CD4-positive, alpha-beta T cell (primary cell): ENCODE data around the gene MTMR8. TPM values are rescaled to one million over a fixed set of nuclear protein-coding genes. Genes with fewer than 3 reads are reported as not detected.

Experiments used
- ATAC-seq: fragments of 200-7000 bp; cut with Tn5 transposase; one replicate; pipeline ENCODE4 v1.10.0; 2022; ENCODE audit warnings: mild to moderate bottlenecking; ENCODE audit not compliant: poor library complexity
- CTCF ChIA-PET: fragments of 350-600 bp; sonication (Branson Sonifier 250); formaldehyde crosslinking; loops from one replicate; lab custom pipeline; 2021; ENCODE audit warnings: antibody characterized with exemption, inconsistent platforms; lab: Charles Lee
- POLR2A ChIA-PET: fragments of 350-600 bp; sonication (Branson Sonifier 250); formaldehyde crosslinking; loops from one replicate; lab custom pipeline; 2021; ENCODE audit warnings: antibody characterized with exemption, inconsistent platforms; lab: Charles Lee
- DNase-seq, 14 experiments: peaks; one replicate each; pipeline ENCODE4 v3.0.0-alpha.2; 2013 to 2020; ENCODE audit warnings: mixed read lengths in 2 of 14
- H3K27ac ChIP-seq, 2 donors: one replicate each; pipeline versions ENCODE4 v1.5.1 to v1.7.0; 2013; ENCODE audit warnings: low read length in 2 of 2, low read depth in 1 of 2, mild to moderate bottlenecking in 1 of 2
- H3K27me3 ChIP-seq, 2 experiments: 1 replicate in 1 of 2; 2 replicates in 1 of 2; pipeline versions ENCODE4 v1.6.1 to v1.7.0; 2013; ENCODE audit warnings: low read length in 2 of 2, control low read depth in 1 of 2, mild to moderate bottlenecking in 1 of 2, moderate library complexity in 1 of 2; ENCODE audit not compliant: insufficient read depth in 2 of 2, control insufficient read depth in 1 of 2
- H3K36me3 ChIP-seq: one replicate; pipeline ENCODE4 v1.6.1; 2013; ENCODE audit warnings: low read length, control low read depth; ENCODE audit not compliant: insufficient read depth
- H3K4me1 ChIP-seq: one replicate; pipeline ENCODE4 v1.6.1; 2013; ENCODE audit warnings: low read length, control low read depth; ENCODE audit not compliant: insufficient read depth
- H3K4me3 ChIP-seq: one replicate; pipeline ENCODE4 v1.5.1; 2013; ENCODE audit warnings: mild to moderate bottlenecking, low read length, moderate library complexity
- H3K9me3 ChIP-seq, 2 experiments: 1 replicate in 1 of 2; 2 replicates in 1 of 2; pipeline versions ENCODE4 v1.6.1 to v1.7.0; 2013; ENCODE audit warnings: low read length in 2 of 2, mild to moderate bottlenecking in 2 of 2, control low read depth in 1 of 2, moderate library complexity in 1 of 2; ENCODE audit not compliant: control insufficient read depth in 1 of 2, insufficient read depth in 1 of 2
- H3K27ac Mint-ChIP-seq: one replicate; pipeline ENCODE4 v1.8.0; 2020; ENCODE audit warnings: mixed read lengths
- H3K27me3 Mint-ChIP-seq: one replicate; pipeline ENCODE4 v1.8.0; 2021; ENCODE audit warnings: mixed read lengths
- H3K36me3 Mint-ChIP-seq: one replicate; pipeline ENCODE4 v1.8.0; 2021; ENCODE audit warnings: low read depth, mixed read lengths
- H3K4me1 Mint-ChIP-seq: one replicate; pipeline ENCODE4 v1.8.0; 2021; ENCODE audit warnings: low read depth, mixed read lengths
- H3K4me3 Mint-ChIP-seq: one replicate; pipeline ENCODE4 v1.8.0; 2020; ENCODE audit warnings: mild to moderate bottlenecking, mixed read lengths
- H3K9me3 Mint-ChIP-seq: one replicate; pipeline ENCODE4 v1.8.0; 2020; ENCODE audit warnings: mixed read lengths
- intact Hi-C, 2 experiments: fragments of 100-400 bp; cut with DNase I in 1 of 2; cut with micrococcal nuclease in 1 of 2; formaldehyde crosslinking; loops; one replicate each; pipeline versions ENCODE4 v1.15.1 to v1.9.0; 2023 to 2025; cut with DNase I, micrococcal nuclease
- total RNA-seq, 174 experiments: library from RNA in 2 of 174; stranded (reverse) in 2 of 174; gene quantifications; one replicate each; pipeline ENCODE4 v1.2.3 and lab custom pipeline; 2021 to 2026
- TF ChIP-seq, protein P1 (sequence below): fragments of 200-600 bp; IDR thresholded peaks from one replicate; pipeline ENCODE4 v1.8.0; 2022; ENCODE audit warnings: antibody characterized with exemption, mild to moderate bottlenecking

Gene MTMR8
- total RNA-seq, 2 experiments from 2014 or later: 2.3 to 3.1 TPM

DNA sequence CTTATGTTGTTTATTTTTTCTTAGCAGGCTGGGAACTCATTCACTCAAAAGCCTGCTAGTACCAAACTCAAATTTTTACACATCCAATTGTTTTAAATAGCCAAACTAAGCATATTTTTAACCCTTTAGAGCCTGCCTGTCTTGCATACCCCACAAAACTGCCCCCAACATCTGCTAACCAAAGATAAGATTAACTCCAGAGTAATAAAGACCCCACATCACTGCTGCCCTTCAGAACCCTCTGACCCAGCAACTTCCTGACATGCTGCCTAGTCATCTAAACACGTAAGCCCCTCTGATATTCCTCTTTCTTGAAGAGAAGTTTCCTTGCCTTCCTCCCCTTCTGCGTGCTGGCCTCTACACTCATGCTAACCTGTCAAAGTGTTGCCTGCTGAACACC is 104.1 kb downstream of the MTMR8 start:
- no peak for DNase-seq
- H3K36me3 Mint-ChIP-seq: peaks cover 49% of the 10 kb centered on the region
- peaks cover 8% of the 10 kb centered on the region for H3K9me3 Mint-ChIP-seq
- H3K4me3 Mint-ChIP-seq: no peak overlapping the region
- Histone ChIP-seq H3K4me1 (no peaks in the 10 kb centered on the region), H3K27ac (no peak overlapping the region), H3K27me3 (no peaks in the 10 kb centered on the region), H3K4me3 (no peak overlapping the region), H3K36me3 (no peaks in the 10 kb centered on the region), H3K9me3 (no peaks in the 10 kb centered on the region)
- TF ChIP-seq, protein P1, sequence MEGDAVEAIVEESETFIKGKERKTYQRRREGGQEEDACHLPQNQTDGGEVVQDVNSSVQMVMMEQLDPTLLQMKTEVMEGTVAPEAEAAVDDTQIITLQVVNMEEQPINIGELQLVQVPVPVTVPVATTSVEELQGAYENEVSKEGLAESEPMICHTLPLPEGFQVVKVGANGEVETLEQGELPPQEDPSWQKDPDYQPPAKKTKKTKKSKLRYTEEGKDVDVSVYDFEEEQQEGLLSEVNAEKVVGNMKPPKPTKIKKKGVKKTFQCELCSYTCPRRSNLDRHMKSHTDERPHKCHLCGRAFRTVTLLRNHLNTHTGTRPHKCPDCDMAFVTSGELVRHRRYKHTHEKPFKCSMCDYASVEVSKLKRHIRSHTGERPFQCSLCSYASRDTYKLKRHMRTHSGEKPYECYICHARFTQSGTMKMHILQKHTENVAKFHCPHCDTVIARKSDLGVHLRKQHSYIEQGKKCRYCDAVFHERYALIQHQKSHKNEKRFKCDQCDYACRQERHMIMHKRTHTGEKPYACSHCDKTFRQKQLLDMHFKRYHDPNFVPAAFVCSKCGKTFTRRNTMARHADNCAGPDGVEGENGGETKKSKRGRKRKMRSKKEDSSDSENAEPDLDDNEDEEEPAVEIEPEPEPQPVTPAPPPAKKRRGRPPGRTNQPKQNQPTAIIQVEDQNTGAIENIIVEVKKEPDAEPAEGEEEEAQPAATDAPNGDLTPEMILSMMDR: no peak
- no peak for ATAC-seq
- no peak overlapping the region for H3K27ac Mint-ChIP-seq
- no peaks in the 10 kb centered on the region for H3K27me3 Mint-ChIP-seq
- CTCF ChIA-PET: no interaction called here
- POLR2A ChIA-PET: no interaction called here
- intact Hi-C loops: no loop called here
- no peaks in the 10 kb centered on the region for H3K4me1 Mint-ChIP-seq

DNA sequence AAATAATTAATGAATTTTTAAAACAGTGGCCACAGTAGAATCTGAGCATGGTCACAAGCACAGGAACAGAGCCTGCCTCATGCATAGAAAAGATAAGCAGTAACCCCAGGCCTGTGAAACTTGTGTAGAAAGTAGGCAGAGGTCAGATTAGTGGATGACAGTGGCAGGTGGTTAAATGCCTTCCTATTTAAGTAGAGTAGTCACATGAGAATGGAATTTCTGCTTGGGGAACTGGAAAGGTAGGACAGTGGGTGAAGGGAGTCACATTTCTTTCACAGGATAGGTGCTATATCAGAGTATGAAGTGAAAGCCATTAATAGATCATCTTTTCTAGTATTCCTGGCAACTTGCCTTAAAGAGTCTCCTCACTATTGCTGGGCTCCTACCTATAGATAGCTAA is 130.0 kb downstream of the MTMR8 start:
- H3K36me3 ChIP-seq: peaks cover 3% of the 10 kb centered on the region
- no peak overlapping the region for H3K4me3 ChIP-seq
- no peaks in the 10 kb centered on the region for H3K27me3 ChIP-seq
- no peak overlapping the region for H3K27ac ChIP-seq
- ATAC-seq: no peak
- Mint-ChIP-seq H3K9me3 (peaks cover under 1% of the 10 kb centered on the region), H3K27ac (no peak overlapping the region), H3K4me1 (no peaks in the 10 kb centered on the region), H3K4me3 (no peak overlapping the region), H3K36me3 (peaks cover 85% of the 10 kb centered on the region), H3K27me3 (no peaks in the 10 kb centered on the region)
- TF ChIP-seq, protein P1: no peak
- ChIA-PET CTCF (interaction anchor here (0.6 kb wide), 1 partner anchor 69 kb away, joined by 3 read pairs; no protein-coding TSS in a partner anchor), POLR2A (no interaction called here)
- DNase-seq: no peak
- no peaks in the 10 kb centered on the region for H3K9me3 ChIP-seq
- H3K4me1 ChIP-seq: no peaks in the 10 kb centered on the region
- intact Hi-C loops: no loop called here

DNA sequence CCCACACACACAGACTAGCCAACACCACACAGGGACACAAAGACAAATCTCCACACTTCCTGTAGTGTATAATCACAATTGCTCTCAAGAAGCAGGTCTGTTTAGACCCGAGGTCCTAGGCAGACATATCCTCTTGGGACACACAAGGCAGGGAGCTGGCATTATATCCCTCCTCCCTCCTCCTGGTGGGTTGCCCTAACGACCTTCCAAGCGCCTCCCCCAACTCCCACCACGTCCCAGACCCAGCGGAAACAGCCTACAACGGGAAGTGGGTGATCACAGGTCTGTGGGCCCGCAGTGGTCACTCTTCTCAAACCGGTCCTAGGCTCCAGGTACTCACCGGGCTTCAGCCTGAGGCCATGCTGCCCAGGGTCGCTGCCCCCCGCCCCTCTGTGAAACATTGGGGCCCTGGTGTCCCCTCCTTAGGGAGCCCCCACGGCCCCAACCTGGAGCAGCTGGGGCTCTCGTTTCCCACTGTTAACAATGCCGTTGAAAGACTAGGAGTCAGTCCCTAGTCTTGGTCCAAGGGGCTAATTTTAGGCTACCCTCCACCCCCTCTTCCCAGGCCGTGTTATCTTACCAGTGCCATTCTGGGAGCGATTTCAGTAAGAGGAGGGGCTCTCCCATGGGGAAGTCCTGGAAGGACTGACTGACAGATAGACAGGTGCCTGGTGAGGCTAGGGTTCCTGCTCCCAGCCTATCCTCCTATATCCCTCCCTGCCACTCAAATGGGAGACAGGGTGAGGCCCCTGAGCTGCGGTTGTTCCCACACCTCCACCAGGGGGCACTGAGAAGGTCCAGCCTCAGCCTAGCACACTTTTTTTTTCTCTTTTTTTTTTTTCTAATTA is 164.9 kb downstream of the MTMR8 start, which contains the start of gene ASB12:
Gene ASB12 (minus strand): TSS at position 485 of the 848 bp plus-strand sequence. CDS start 4,957 bp downstream, outside the sequence.
- Histone ChIP-seq H3K4me1 (no peaks in the 10 kb centered on the region), H3K27ac (no peak within 1 kb of the TSS), H3K4me3 (no peak within 1 kb of the TSS), H3K36me3 (no peaks in the 10 kb centered on the region), H3K9me3 (no peaks in the 10 kb centered on the region), H3K27me3 (no peaks in the 10 kb centered on the region)
- no peaks in the 10 kb centered on the region for H3K36me3 Mint-ChIP-seq
- H3K9me3 Mint-ChIP-seq: no peaks in the 10 kb centered on the region
- POLR2A ChIA-PET: no interaction called here
- DNase-seq: no peak
- intact Hi-C loops: no loop called here
- no peaks in the 10 kb centered on the region for H3K4me1 Mint-ChIP-seq
- TF ChIP-seq, protein P1: no peak
- no peak for ATAC-seq
- H3K4me3 Mint-ChIP-seq: no peak within 1 kb of the TSS
- CTCF ChIA-PET: no interaction called here
- no peaks in the 10 kb centered on the region for H3K27me3 Mint-ChIP-seq
- no peak within 1 kb of the TSS for H3K27ac Mint-ChIP-seq
